NCI-H2081 (cell line): ENCODE data around the gene ITGB6.

Experiments used
- DNase-seq, 2 experiments: peaks; one replicate each; lab custom pipeline; 2025; lab: John Stamatoyannopoulos, UW

The ITGB6 gene

DNA sequence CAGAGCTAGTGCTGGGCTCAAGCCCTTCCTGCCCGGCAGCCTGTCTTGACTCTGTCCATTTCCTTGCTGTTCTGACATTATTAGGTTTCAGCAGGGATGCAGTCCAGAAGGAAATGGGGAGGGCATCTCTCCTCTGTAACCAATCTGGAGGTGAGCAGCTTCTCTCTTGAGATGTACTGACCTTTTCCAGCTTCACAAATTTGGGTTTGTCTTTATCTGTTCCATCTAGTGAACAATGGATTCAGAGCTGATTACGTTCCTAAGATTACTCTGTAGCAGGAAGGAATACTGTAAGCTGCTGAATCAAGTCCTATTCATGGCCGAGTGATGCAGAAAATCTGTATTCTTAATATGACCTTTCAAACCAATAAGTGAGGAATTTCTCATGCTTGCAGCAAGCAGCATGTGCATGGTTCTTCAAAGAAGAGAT is 148.7 kb downstream of the ITGB6 start:
- DNase-seq: no peak

DNA sequence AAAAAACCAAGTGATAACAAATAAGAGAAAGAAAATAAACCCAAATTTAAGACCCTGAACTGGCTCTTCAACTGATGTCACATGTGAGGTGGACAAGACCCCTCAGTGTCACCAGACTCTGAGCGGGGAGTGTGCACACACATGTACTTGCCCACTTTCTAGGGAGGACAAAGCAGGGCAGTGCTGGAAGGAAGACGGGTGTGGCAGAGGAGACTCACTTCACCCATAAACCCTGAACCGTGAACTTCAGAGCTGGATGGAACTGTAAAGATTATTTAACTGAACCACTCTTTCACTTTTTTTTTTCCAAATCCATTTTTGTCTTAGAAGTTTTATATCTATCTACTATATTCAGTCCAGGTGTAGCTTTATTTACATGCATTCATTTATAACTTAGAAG is 149.9 kb downstream of the ITGB6 start:
- no peak for DNase-seq
